NCI-H1105 treated with DMSO at 0.1 percent for 48 hours (cell line): ENCODE measurements around the gene GPS1.
"Not testable (repeated sequence)": the region's sequence is repeated elsewhere in the genome, so short reads cannot be mapped to it uniquely, and the experiment has no call there.

Experiments
- DNase-seq: peaks from one replicate; lab custom pipeline; 2025; lab: John Stamatoyannopoulos, UW

Gene GPS1

DNA sequence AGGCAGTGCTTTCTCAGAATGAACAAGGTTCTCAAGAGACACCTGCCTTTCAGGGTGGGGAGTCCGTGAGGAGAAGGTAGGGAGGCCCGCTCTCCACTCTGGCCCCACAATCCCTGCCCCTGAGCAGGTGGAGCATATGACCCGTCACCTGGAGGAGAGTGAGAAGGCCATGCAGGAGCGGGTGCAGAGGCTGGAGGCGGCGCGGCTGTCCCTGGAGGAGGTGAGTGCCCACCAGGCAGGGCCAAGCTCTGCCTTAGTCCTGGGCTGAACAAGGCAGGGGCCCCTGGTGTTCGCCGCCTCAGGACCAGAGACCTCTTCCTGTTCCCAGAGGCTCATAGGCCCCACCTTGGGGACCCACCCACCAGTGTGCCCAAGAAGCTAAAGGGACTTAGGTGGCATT, 22.7 kb upstream of the GPS1 start:
- no peak for DNase-seq

DNA sequence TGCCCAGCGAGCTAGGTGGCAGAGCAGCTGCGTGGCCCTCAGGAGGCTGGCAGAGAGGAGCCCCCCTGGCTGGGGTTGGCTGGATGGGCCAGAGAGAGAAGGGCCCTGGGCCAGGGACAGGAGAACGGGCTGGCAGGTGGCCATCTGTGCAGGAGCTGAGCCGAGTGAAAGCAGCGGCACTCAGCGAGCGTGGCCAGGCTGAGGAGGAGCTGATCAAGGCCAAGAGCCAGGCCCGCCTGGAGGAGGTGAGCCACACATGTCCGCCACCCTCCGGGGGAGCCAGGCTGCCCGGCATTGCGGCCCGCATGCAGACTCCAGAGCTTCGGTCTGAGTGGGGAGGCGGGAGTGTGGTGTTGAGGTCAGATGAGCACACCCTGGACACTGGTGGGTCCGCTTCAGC, 22.3 kb upstream of the GPS1 start:
- no peak for DNase-seq

DNA sequence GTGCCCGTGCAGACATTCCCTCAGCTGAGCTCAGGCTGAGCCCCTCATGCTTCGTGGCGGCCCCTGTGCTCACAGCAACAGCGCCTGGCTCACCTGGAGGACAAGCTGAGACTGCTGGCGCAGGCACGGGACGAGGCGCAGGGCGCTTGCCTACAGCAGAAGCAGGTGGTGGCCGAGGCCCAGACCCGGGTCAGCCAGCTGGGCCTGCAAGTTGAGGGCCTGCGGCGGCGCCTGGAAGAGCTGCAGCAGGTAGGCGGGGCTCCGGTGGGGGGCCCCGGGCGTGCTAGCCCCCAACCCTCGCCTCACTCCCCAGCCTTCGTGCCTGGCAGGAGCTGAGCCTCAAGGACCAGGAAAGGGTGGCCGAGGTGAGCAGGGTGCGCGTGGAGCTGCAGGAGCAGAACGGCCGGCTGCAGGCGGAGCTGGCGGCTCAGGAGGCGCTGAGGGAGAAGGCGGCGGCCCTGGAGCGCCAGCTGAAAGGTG, 21.7 kb upstream of the GPS1 start:
- DNase-seq, result no peak

DNA sequence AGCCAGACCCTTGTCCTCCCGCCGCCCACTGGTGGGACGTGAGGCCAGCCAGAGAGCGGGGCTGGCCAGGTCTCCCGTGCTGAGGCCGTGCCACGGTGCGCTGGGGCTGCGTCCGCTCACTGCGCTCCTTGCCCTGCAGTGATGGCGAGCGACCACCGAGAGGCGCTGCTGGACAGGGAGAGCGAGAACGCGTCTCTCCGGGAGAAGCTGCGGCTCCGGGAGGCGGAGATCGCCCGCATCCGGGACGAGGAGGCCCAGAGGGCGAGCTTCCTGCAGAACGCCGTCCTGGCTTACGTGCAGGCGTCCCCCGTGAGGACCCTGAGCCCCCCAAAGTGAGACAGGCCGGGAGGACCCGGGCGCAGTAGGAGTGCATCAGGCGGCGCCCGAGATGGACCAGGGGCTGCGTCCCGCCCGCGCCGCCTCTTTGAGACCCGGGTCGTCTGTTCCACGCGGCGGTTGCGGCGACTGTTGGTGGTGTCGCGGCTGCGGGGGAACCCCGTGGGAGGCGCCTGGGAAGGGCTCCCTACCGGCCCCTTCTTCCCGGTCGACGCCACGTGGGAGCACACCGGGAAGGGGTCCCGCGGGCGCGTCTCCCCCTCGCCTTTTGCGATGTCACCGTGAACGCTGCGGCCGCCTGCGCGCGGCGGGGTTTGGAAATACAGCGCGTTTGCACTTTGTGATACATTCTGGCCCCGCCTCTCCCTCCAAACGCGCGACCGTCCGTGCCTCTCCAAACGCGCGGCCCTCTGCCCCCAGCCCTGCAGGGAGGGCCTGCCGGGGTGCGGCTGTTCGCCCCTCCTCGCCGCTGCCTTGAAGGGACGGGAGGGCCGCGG, 21.0 kb upstream of the GPS1 start:
- DNase-seq, result peak; percentile 66

DNA sequence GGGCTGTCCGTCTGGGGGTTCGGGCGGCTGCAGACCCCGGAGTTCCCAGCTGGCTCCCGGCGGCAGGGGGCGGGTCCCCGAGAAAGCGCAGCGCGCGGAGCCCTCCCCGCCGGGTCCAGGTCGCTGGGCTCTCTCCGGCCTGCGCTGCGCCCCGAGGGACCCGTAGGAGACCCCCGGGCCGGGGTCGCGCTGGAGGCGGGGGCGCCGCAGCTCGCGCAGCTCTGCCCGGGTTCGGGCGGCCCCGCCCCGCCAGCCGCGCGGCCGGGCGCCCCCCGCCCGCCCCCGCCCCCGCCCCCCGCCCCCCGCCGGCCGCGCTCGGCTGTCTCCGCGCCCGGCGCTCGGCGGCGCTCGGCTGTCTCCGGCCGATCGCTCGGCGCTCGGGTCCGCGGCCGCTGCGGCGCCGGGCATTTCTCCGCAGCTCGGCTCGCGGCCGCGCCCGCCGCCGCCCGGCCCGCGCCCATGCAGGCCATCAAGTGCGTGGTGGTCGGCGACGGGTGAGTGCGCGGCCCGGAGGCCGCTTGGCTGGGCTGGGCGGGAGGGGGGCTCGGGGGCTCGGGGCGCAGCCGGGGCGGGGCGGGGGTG, 20.3 kb upstream of the GPS1 start, which contains the start of gene RAC3:
Gene RAC3, plus strand, starts transcription at position 376 of the 582 bp plus-strand sequence. Its CDS starts 84 bp downstream, at position 460.
- peak; percentile 25 for DNase-seq

DNA sequence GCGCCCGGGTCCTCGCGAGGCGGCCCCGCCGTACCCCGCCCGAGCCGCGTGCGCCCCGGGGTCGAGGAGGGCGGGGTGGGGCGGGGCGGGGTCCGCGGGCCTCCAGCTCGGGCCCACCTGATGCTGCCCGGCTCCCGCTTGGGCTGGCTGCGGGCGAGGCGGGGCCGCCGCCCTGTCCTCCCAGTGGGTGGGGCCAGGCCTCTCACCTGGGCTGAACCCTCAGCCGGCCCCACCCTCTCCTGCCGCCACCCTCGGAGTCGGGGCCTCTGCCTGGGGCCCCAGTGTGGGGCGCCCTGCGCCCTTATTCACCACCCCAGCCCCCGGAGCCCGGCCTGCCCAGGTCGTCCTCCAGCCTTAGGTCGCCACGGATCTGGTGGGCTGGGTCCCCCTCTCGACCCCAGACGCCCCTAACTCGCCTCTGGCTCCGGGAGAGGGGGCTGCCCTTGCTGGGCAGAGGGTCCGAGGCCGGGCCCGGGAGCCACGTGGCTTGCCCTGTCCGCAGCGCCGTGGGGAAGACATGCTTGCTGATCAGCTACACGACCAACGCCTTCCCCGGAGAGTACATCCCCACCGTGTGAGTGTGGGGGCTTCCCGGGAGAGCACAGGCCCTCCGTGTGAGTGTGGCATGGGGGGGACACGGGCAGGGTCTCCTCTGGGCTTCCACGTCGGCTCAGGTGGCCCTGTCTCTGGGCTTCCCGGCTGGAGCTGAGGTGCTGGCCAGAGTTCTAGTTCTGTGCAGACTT, 19.6 kb upstream of the GPS1 start:
- DNase-seq, result peak; percentile 20

DNA sequence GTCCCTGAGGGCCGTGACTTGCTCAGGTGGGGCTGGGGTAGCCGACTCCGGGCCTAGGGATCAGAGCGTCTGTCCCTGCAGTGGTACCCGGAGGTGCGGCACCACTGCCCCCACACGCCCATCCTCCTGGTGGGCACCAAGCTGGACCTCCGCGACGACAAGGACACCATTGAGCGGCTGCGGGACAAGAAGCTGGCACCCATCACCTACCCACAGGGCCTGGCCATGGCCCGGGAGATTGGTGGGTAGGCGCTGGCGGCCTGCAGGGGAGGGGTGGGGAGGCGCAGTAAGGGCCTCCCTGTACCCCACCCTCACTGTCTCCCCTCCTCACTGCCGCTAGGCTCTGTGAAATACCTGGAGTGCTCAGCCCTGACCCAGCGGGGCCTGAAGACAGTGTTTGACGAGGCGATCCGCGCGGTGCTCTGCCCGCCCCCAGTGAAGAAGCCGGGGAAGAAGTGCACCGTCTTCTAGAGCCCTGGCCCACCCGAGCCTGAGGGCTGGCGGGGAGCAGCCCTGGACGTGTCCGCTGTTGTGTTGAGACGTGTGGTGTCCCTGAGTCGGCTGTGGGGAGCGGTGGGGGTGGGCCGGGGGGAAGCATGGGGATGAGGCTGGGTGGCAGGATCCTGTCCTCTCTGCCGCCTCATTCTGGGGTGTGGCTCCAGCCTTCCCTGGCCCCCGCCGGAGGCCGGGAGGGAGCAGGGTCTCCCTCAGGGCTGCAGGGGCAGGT, 18.2 kb upstream of the GPS1 start:
- DNase-seq, result no peak

DNA sequence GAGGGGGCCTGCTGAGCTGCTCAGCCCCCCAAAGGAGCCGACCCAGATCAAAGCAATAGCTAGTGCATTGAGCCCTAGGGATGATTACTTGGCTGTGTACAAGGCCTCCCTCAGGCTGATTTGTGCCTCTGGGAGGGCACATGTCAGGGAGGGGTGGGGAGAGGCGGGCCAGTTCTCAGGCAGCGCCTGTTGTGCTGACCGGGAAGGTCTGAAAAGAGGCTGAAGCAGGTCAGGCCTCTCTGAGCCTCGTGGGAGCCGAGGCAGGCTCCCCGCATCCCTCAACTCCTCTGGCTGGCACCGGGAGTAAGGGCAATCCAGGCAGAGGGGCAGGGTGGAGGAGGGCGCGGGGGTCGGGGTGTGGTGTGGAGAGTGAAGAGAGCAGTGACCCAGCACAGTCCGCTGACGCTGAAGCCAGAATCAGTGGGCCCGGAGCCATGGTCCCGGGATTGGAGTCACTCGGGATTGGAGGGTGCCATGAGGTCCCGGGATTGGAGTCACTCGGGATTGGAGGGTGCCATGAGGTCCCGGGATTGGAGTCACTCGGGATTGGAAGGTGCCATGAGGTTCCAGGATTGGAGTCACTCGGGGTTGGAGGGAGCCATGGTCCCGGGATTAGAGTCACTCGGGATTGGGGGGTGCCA, 17.2 kb upstream of the GPS1 start:
- no peak for DNase-seq

DNA sequence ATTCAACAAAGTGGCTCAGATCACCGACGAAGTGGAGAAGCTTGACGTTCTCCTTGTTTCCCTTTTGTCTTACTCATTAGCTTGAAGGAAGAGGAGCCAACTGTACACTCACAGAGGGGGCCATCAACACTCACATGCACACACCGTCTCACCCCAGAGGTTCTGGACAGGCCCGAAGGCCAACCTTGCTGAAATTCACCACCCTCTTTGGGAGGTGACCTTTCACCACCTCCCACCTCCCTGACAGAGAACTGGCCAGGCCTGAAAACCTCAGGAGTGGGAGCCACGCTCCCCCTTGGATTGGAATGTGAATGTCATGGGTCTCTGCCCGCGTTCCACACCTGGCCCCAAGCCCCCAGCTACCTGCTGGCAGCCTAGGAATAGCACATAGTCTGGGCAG, 16.2 kb upstream of the GPS1 start:
- DNase-seq, result no peak

DNA sequence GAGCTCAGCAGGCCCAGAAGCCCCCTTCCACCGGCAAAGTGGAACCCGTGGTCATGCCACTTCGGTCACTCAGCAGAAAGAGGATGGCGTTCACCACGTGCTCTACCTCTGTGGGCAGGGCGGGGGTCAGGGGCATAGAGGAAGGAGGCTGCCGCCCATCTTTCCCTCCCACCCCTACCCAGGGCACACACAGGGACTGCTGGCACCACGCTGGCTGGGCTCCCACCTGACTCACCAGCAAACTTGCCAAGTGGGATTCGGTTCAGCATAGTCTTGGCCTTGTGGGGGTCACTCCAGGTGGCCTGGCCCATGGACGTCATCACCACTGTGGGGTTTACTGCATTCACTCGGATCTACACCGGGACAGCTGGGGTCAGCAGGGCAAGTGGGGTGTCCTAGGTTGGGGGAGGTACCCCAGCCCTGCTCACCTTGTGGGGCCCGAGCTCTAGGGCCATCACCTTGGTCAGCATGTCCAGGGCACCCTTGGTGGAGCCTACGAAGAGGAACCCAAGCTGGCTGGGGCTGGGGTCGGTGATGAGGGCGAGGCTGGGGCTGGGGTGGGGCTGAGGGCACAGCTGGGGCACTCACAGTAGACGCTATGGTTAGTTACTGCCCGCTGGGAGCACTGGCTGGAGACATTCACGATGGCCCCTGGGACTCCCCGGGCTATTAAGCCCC, 15.6 kb upstream of the GPS1 start:
- DNase-seq, result no peak

DNA sequence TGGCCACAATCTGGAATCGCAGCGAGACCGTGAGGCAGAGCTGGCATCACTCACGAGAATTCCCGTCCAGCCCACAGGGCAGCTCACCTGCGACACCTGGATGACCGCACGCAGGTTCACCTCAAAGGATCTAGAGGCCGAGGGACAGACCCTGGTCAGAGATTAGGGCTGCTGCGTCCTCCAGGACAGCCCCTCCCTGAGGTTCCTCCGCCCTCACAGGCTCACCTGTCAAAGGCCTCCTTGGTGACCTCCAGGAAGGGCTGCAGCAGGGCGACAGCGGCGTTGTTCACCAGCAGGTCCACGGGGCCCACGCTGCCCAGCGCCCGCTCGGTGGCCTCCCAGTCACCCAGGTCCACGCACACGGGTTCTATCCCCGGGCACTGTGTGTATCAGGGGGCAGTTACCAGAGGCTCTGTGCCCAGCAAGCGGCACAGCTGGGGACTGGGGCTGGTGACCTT, 15.0 kb upstream of the GPS1 start:
- DNase-seq, result no peak

DNA sequence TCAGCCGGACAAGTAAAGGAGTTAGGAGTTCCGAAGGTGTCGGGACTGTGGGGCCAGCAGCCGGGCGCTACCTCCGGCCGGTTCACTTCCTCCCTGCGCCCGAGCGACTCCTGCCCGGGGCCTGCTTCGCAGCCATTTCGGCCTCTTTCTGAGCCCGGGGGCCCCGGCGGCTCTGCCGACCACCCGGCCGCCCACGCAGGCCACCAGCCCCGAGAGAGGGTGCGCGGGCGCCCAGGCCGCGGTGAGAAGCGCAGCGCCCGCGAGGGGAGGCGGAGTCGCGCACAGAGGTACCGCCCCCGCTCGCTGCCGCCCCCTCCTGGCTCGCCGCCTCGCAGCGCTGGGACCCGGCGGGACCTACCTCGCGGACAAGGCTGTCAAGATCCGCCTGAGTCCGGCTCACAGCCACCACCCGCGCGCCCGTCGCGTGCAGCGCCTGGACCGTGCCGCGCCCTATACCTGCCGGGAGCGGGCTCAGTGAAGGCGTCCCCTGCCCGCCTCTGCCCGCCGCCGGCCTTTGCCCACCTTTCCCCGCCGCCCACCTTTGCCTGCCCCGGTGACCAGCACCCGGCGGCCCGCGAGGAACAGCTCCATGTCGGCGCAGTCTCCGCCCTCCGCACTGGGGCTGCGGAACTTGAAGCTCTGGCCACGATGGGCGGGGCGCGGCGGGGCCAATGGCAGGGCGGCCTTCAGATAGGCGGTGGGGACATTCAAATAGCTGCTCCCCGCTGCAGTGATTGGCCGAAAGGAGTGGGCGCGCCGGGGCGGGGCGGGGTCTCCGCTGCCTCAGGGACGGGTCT, 14.4 kb upstream of the GPS1 start, which contains the start of gene DCXR:
Gene DCXR, minus strand, starts transcription at position 606 of the 797 bp plus-strand sequence. Its CDS starts 15 bp downstream, at position 591.
- peak; percentile 92 for DNase-seq

DNA sequence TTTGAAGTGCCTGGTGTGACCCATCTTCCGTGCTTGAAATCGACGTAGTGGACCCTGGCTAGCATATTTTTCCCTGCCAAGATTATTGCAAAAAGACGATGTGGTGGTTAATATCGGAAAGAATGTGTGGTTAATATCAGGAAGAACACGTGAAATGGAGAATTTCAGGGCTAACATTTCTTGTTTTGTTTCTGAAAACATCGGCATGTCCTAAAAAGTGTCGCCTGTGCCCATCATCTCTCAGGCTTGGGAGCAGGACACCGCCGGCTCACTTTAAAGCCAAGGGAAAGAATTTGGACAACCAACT, 13.9 kb upstream of the GPS1 start:
- DNase-seq, result no peak

DNA sequence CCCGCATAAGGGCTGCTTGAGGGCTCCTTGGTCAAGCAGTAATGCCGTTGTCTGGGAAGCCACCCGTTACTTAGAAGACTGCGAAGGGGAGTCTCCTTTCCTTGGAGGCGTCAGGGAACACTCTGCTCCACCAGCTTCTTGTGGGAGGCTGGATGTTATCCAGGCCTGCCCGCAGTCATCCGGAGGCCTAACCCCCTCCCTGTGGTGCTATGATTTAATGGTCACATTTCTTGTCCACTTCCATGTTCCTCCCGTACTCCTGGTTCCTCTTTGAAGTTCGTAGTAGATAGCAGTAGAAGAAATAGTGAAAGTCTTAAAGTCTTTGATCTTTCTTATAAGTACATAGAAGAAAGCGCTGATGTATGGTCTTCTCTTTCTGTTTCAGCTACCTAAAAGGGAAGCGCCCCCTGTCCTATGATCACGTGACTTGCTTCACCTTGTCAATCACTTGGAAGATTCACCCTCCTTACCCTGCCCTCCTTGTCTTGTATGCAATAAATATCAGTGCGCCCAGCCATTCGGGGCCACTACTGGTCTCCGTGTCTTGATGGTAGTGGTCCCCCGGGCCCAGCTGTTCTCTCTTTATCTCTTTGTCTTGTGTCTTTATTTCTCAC, 12.8 kb upstream of the GPS1 start:
- not testable (repeated sequence) for DNase-seq

DNA sequence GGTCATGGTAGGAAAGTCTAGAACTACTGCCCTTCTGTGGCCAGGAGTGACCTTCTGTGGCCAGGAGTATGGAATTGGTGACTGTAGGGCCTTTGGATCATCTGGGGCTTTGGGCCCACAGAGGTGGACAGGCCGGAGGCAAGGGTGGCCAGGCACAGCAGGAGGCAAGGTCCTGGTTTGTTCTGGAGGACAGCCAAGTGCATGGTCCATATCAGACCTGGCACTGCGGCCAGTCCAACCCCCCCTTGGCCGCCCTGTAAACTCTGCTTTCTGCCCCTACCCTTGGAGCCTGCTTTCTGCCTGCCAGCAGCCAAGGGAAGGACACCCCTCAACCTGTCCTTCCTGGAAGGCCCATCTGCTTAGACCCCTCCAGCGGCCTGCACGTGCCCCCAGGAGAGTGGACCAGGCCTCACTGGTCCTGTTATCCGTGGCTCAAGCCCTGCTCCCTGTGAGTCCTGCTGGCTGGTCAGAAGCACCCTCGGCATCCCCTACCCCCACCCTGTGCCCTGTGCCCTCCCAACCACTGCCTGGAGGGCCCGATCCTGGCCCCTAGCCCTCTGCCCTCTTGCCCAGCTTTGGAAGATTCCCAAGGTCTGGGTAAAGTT, 11.9 kb upstream of the GPS1 start:
- no peak for DNase-seq

DNA sequence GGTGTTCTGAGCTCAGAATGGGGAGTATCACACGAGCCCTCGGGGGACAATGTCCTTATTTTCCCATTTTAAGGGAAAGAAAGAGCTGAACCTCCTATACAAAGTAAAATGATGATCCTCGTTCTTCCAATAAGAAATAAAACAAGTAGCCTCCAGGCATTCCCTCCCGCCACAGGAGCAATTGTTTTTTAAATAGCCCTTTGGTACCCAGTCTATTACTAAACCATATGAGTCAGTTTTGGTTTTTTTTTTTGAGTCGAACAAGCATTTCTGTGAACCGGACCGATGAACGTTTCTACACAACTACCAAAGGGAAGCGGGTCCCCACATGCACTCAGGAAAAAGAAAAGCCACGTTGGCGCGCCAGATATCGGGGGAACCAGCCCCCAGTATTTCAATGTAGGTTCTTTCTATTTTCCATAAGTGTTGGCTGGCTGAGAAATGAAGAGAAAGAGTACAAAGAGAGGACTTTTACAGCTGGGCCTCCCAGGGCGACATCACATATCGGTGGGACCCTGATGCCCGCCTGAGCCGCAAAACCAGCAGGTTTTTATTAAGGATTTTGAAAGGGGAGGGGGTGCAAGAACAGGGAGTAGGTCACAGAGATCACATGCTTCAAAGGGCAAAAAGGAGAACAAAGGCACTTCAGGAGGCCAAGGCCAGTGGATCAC, 10.4 kb upstream of the GPS1 start:
- no peak for DNase-seq

DNA sequence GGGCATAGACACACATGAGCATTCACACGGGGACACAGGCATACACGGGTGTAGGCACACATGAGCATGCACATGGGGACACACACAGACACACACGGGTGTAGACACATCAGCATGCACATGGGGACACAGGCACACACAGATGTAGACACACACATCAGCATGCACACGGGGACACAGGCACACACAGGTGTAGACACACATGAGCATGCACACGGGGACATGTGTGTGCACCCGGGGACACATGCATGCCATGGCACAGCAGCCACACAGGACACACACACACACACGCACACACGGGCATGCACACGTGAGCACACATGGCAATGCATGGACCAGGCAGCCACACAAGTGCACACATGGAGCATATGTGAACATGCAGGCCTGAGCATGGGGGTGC, 9.0 kb upstream of the GPS1 start:
- no peak for DNase-seq

DNA sequence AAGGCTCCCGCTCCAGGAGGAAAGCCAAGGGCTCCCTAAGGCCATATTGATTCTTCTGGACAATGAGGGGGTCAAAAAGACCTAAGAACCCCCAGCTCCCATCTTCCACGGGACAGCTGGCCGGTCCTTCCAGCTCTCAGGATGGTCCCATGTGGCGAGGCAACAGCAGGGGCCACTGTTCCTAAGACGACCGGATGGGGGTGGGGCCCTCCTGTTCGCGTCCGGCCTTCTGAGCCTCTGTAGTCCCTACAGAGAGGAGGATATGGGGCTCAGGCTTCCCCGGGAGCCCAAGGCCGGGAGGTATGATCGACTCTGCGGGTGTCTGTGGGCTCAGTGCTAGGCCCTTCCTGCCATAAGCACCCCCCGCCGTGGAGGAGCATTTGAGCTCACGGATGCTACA, 8.2 kb upstream of the GPS1 start:
- no peak for DNase-seq
